SK-N-SH treated with all-trans-retinoic acid at 6 μM for 48 hours (cell line): Measurements from ENCODE around the gene PARD3.
A peak's percentile ranks its signal among the peaks of the same experiment; 100 is the strongest.

Source experiments
- ATAC-seq: fragments of 200-7000 bp; cut with Tn5 transposase; 3 replicates; pipeline ENCODE4 v1.9.1; 2020; ENCODE audit warnings: mild to moderate bottlenecking, moderate library complexity
- BACH2 ChIP-seq: fragments of 250-450 bp; sonication (Bioruptor Pico); IDR thresholded peaks from 2 replicates; pipeline ENCODE4 v1.9.0; 2021; ENCODE audit warnings: mild to moderate bottlenecking, borderline replicate concordance
- GLIS3 ChIP-seq: fragments of 250-450 bp; sonication (Bioruptor Pico); IDR thresholded peaks from 2 replicates; pipeline ENCODE4 v1.5.0; 2020; ENCODE audit warnings: mild to moderate bottlenecking, moderate library complexity
- ISL1 ChIP-seq: fragments of 250-450 bp; sonication (Bioruptor Pico); IDR thresholded peaks from 2 replicates; pipeline ENCODE4 v2.1.2; 2022; ENCODE audit warnings: mild to moderate bottlenecking, moderate library complexity
- OSR1 ChIP-seq: fragments of 250-450 bp; sonication (Bioruptor Pico); IDR thresholded peaks from 2 replicates; pipeline ENCODE4 v1.8.0; 2022; ENCODE audit warnings: moderate library complexity, mild to moderate bottlenecking, inconsistent platforms
- PPARA ChIP-seq: fragments of 250-450 bp; sonication (Bioruptor Pico); IDR thresholded peaks from 2 replicates; pipeline ENCODE4 v1.5.0; 2020; ENCODE audit warnings: mild to moderate bottlenecking, borderline replicate concordance
- RARB ChIP-seq: fragments of 250-450 bp; sonication (Bioruptor Pico); IDR thresholded peaks from 2 replicates; pipeline ENCODE4 v1.8.0; 2021; ENCODE audit warnings: mild to moderate bottlenecking, moderate library complexity
- SNAI2 ChIP-seq: fragments of 250-450 bp; sonication (Bioruptor Pico); IDR thresholded peaks from 2 replicates; pipeline ENCODE4 v1.5.0; 2020; ENCODE audit warnings: mild to moderate bottlenecking, moderate library complexity
- TOX ChIP-seq: fragments of 250-450 bp; sonication (Bioruptor Pico); IDR thresholded peaks from 2 replicates; pipeline ENCODE4 v1.8.0; 2021; ENCODE audit warnings: mild to moderate bottlenecking, moderate library complexity, borderline replicate concordance
- ZC3H10 ChIP-seq: fragments of 250-450 bp; sonication (Bioruptor Pico); IDR thresholded peaks from 2 replicates; pipeline ENCODE4 v1.5.1; 2021; ENCODE audit warnings: mild to moderate bottlenecking, moderate library complexity
- ZFP3 ChIP-seq: fragments of 250-450 bp; sonication (Bioruptor Pico); IDR thresholded peaks from 2 replicates; pipeline ENCODE4 v1.5.0; 2020; ENCODE audit warnings: mild to moderate bottlenecking, moderate library complexity
- ZFP30 ChIP-seq: fragments of 450-650 bp; formaldehyde crosslinking; IDR thresholded peaks from 2 replicates; pipeline ENCODE4 v1.5.0; 2022; ENCODE audit warnings: mild to moderate bottlenecking, moderate library complexity
- ZNF565 ChIP-seq: fragments of 450-650 bp; formaldehyde crosslinking; conservative IDR thresholded peaks from 2 replicates; pipeline ENCODE4 v1.5.0; 2020; ENCODE audit warnings: low read depth, mild to moderate bottlenecking, moderate library complexity
- ZNF70 ChIP-seq: fragments of 450-650 bp; formaldehyde crosslinking; IDR thresholded peaks from 2 replicates; pipeline ENCODE4 v1.5.0; 2020; ENCODE audit warnings: mild to moderate bottlenecking, moderate library complexity
- ZNF8 ChIP-seq: fragments of 450-650 bp; formaldehyde crosslinking; IDR thresholded peaks from 2 replicates; pipeline ENCODE4 v1.5.0; 2020; ENCODE audit warnings: mild to moderate bottlenecking, moderate library complexity
- TF ChIP-seq, protein P1 (sequence below): fragments of 250-450 bp; sonication (Bioruptor Pico); IDR thresholded peaks from 2 replicates; pipeline ENCODE4 v1.5.0; 2020; ENCODE audit warnings: mild to moderate bottlenecking, moderate library complexity
- TF ChIP-seq, protein P2 (sequence below): fragments of 250-450 bp; sonication (Bioruptor Pico); IDR thresholded peaks from 2 replicates; pipeline ENCODE4 v1.8.0; 2021; ENCODE audit warnings: low read depth, mild to moderate bottlenecking, moderate library complexity, borderline replicate concordance
- TF ChIP-seq, protein P3 (sequence below): fragments of 250-450 bp; sonication (Bioruptor Pico); IDR thresholded peaks from 2 replicates; pipeline ENCODE4 v1.5.1; 2020; ENCODE audit warnings: low read depth, mild to moderate bottlenecking, moderate library complexity
- TF ChIP-seq, protein P4 (sequence below): fragments of 250-450 bp; sonication (Bioruptor Pico); IDR thresholded peaks from 2 replicates; pipeline ENCODE4 v1.5.1; 2021; ENCODE audit warnings: mild to moderate bottlenecking, moderate library complexity

The PARD3 gene

DNA sequence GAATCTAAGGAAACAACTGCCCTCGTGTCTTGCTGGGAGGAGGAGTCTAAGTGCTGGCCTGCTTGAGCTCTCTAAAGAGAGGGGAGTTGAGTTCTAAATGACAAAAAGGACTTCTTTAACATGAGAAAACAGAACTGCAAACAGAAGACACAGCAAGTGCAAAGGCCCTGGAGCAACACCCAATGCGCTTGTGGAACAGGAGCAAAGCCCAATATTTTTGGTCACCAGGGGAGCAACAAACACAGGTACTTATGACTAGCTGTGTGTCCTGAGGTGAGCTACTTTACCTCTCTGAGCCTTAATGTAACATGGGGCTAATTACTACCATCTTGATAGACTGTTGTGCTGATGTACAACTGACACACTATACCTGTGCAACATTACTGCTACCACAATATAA is 634.3 kb downstream of the PARD3 start:
- no peak for ATAC-seq

DNA sequence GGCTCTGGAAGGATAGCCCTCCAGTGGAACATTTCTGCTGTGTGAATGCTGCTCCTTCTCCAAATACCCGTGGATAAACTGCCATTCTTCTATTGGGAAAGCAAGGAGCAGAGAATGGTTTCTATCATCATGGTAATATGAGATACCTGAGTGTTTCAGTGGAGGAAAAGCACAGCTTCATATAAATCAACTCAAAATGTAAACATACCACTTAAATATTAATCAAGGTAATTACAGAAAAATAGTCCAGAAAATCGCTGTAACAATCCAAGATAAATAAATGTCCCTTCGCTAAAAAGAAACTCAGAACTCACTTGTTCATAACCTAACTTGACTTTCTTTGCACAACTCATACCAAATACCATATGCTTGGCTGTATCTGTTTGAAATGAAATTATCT is 635.8 kb downstream of the PARD3 start:
- peak; percentile 60 for ATAC-seq
- TF ChIP-seq GLIS3 (CRISPR knock-in tag) (no peak), ISL1 (CRISPR knock-in tag) (peak; percentile 48), RARB (CRISPR knock-in tag) (no peak), TOX (CRISPR knock-in tag) (0 out of 2 replicates have a peak, but pooled peaks have one; percentile 13)
- TF ChIP-seq, protein P1, sequence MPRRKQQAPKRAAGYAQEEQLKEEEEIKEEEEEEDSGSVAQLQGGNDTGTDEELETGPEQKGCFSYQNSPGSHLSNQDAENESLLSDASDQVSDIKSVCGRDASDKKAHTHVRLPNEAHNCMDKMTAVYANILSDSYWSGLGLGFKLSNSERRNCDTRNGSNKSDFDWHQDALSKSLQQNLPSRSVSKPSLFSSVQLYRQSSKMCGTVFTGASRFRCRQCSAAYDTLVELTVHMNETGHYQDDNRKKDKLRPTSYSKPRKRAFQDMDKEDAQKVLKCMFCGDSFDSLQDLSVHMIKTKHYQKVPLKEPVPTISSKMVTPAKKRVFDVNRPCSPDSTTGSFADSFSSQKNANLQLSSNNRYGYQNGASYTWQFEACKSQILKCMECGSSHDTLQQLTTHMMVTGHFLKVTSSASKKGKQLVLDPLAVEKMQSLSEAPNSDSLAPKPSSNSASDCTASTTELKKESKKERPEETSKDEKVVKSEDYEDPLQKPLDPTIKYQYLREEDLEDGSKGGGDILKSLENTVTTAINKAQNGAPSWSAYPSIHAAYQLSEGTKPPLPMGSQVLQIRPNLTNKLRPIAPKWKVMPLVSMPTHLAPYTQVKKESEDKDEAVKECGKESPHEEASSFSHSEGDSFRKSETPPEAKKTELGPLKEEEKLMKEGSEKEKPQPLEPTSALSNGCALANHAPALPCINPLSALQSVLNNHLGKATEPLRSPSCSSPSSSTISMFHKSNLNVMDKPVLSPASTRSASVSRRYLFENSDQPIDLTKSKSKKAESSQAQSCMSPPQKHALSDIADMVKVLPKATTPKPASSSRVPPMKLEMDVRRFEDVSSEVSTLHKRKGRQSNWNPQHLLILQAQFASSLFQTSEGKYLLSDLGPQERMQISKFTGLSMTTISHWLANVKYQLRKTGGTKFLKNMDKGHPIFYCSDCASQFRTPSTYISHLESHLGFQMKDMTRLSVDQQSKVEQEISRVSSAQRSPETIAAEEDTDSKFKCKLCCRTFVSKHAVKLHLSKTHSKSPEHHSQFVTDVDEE (CRISPR knock-in tag): no peak
- TF ChIP-seq, all 23 proteins: peak for 2

More for the DNA sequence above, 634.3 kb downstream of the PARD3 start:
- TF ChIP-seq ZNF565 (CRISPR knock-in tag) (no peak), ISL1 (CRISPR knock-in tag) (no peak), ZNF70 (no peak), ZFP3 (no peak), ZNF8 (CRISPR knock-in tag) (no peak)

DNA sequence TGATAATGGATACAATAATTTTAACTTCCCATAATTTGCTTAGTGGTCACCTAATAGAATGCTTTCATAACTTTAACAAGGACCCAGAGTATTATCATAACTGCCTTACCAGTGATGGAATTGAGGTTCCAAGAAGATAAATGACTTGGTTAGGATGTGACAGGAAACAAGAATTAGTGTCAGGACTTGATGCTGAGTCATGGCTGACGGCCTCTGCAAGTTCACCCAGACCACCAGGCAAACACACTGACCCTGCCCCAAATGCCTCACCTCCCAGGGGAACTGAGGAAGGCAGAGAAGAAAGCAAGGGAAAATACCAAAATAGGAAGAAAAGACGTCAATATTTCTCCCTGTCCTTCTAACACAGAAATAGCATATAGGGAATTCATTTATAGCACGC is 636.3 kb downstream of the PARD3 start:
- ATAC-seq: no peak
- TF ChIP-seq PPARA (CRISPR knock-in tag) (no peak), ZC3H10 (peak; percentile 41; the same call in 1 of the 2 replicates), ISL1 (CRISPR knock-in tag) (peak; percentile 58)

DNA sequence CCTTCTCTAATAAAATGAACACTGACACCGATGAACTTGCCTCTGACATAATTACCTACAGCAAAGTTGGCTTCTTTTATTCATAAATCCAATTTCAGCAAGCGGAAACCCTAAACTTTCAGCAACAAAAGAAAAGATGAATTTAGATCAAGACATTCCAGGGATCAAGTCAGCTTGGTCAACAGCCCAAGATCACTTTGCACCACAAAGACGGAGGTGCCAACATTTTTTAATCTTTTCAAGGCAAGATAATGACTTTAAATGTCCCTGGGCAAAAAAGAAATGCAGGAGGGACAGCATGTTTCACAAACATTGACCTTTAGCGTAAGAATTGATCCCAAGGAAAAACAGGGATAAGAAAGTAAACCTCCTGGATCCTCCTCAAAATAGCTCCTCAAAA is 636.9 kb downstream of the PARD3 start:
- no peak for ATAC-seq
- no peak for TF ChIP-seq SNAI2 (CRISPR knock-in tag)
- no peak for TF ChIP-seq ZNF565 (CRISPR knock-in tag)
- no peak for TF ChIP-seq ZFP30 (CRISPR knock-in tag)
- no peak for TF ChIP-seq RARB (CRISPR knock-in tag)
- no peak for TF ChIP-seq ZNF8 (CRISPR knock-in tag)
- no peak for TF ChIP-seq PPARA (CRISPR knock-in tag)
- TF ChIP-seq, protein P2, sequence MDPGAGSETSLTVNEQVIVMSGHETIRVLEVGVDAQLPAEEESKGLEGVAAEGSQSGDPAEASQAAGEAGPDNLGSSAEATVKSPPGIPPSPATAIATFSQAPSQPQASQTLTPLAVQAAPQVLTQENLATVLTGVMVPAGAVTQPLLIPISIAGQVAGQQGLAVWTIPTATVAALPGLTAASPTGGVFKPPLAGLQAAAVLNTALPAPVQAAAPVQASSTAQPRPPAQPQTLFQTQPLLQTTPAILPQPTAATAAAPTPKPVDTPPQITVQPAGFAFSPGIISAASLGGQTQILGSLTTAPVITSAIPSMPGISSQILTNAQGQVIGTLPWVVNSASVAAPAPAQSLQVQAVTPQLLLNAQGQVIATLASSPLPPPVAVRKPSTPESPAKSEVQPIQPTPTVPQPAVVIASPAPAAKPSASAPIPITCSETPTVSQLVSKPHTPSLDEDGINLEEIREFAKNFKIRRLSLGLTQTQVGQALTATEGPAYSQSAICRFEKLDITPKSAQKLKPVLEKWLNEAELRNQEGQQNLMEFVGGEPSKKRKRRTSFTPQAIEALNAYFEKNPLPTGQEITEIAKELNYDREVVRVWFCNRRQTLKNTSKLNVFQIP (CRISPR knock-in tag): no peak
- TF ChIP-seq ZC3H10: no peak
- TF ChIP-seq, protein P1 (CRISPR knock-in tag): no peak
- TF ChIP-seq ISL1 (CRISPR knock-in tag): no peak
- TF ChIP-seq, protein P3, sequence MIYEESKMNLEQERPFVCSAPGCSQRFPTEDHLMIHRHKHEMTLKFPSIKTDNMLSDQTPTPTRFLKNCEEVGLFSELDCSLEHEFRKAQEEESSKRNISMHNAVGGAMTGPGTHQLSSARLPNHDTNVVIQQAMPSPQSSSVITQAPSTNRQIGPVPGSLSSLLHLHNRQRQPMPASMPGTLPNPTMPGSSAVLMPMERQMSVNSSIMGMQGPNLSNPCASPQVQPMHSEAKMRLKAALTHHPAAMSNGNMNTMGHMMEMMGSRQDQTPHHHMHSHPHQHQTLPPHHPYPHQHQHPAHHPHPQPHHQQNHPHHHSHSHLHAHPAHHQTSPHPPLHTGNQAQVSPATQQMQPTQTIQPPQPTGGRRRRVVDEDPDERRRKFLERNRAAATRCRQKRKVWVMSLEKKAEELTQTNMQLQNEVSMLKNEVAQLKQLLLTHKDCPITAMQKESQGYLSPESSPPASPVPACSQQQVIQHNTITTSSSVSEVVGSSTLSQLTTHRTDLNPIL (CRISPR knock-in tag): no peak
- no peak for TF ChIP-seq OSR1
- TF ChIP-seq, protein P4, sequence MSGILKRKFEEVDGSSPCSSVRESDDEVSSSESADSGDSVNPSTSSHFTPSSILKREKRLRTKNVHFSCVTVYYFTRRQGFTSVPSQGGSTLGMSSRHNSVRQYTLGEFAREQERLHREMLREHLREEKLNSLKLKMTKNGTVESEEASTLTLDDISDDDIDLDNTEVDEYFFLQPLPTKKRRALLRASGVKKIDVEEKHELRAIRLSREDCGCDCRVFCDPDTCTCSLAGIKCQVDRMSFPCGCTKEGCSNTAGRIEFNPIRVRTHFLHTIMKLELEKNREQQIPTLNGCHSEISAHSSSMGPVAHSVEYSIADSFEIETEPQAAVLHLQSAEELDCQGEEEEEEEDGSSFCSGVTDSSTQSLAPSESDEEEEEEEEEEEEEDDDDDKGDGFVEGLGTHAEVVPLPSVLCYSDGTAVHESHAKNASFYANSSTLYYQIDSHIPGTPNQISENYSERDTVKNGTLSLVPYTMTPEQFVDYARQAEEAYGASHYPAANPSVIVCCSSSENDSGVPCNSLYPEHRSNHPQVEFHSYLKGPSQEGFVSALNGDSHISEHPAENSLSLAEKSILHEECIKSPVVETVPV (CRISPR knock-in tag): no peak
- no peak for TF ChIP-seq GLIS3 (CRISPR knock-in tag)
- TF ChIP-seq ZNF70: no peak
- TF ChIP-seq ZFP3: no peak
- TF ChIP-seq BACH2: no peak
